Adrenal gland (tissue), 12 donors: ENCODE results near the gene TTN. TPM values are rescaled to one million over a fixed set of nuclear protein-coding genes. Genes with fewer than 3 reads are reported as not detected.

ENCODE experiments used
- DNase-seq, 7 donors: peaks; one replicate each; pipeline ENCODE4 v3.0.0-alpha.2; 2019 to 2020
- H3K27ac ChIP-seq, 5 donors: fragments of 200-600 bp; sonication (generic) in 4 of 5; 1 replicate in 3 of 5; 2 replicates in 2 of 5; pipeline versions ENCODE4 v1.5.1 to v1.8.0; 2016 to 2020; ENCODE audit warnings: mild to moderate bottlenecking in 1 of 5
- H3K27me3 ChIP-seq: fragments of 200-600 bp; 2 replicates; pipeline ENCODE4 v1.8.0; 2021
- H3K36me3 ChIP-seq, 2 donors: fragments of 200-600 bp; replicated peaks in 1 of 2; 1 replicate in 1 of 2; 2 replicates in 1 of 2; pipeline versions ENCODE4 v1.5.1 to v1.8.0; 2018 to 2022
- H3K4me1 ChIP-seq, 2 donors: fragments of 200-600 bp; replicated peaks in 1 of 2; 1 replicate in 1 of 2; 2 replicates in 1 of 2; pipeline versions ENCODE4 v1.5.1 to v1.8.0; 2018 to 2021
- H3K4me3 ChIP-seq, 4 donors: fragments of 200-600 bp; sonication (generic) in 3 of 4; one replicate each; pipeline ENCODE4 v1.5.1; 2016 to 2018
- H3K9me3 ChIP-seq, 3 donors: fragments of 200-600 bp; sonication (generic) in 1 of 3; replicated peaks in 1 of 3; 1 replicate in 2 of 3; 2 replicates in 1 of 3; pipeline versions ENCODE4 v1.5.1 to v1.8.0; 2016 to 2021
- CTCF ChIP-seq, 6 experiments: fragments of 450-650 bp in 4 of 6; fragments of 200-600 bp in 2 of 6; sonication (generic) in 1 of 6; IDR thresholded peaks; 1 replicate in 5 of 6; 2 replicates in 1 of 6; pipeline versions ENCODE4 v1.5.1 to v1.8.0; 2016 to 2021; ENCODE audit warnings: antibody characterized with exemption in 6 of 6, mild to moderate bottlenecking in 2 of 6, moderate library complexity in 1 of 6
- POLR2A ChIP-seq, 2 donors: fragments of 450-650 bp; IDR thresholded peaks; one replicate each; pipeline ENCODE4 v1.6.1; 2017; ENCODE audit warnings: antibody characterized with exemption in 2 of 2, mild to moderate bottlenecking in 2 of 2, moderate library complexity in 1 of 2
- WGBS, 4 donors: extraction: QIAGEN DNeasy Blood & Tissue Kit in 2 of 4; methylation state at CpG; one replicate each; pipeline versions ENCODE4 v1.1.5 to v1.1.7; 2013 to 2017; 5-methylcytosine and 5-hydroxymethylcytosine counted together
- intact Hi-C, 2 donors: fragments of 100-400 bp; cut with DNase I; formaldehyde crosslinking; loops; one replicate each; pipeline versions ENCODE4 v1.14.1 to v1.15.0; 2022 to 2023
- polyA plus RNA-seq, 3 donors: library from polyadenylated mRNA; stranded (reverse); fragments of 200-250 nt in 2 of 3; fragments of 350-450 nt in 1 of 3; fragmentation: Illumina TruSeq in 1 of 3; extraction: RNeasy Lipid Tissue Mini Kit (QIAGEN cat#74804) in 1 of 3; gene quantifications; one replicate each; pipeline ENCODE4 v1.2.3, GENCODE V29; 2013 to 2014
- total RNA-seq, 9 donors: library from RNA; depleted of rRNA in 4 of 9; stranded (reverse); fragments of >200 nt in 4 of 9; fragments of 120-200 nt in 1 of 9; fragmentation: NEBNext Ultra II Directional in 1 of 9; extraction: Animal tissue kit (Norgen Biotek cat#: 25700) in 1 of 9; gene quantifications; one replicate each; pipeline versions ENCODE4 v1.1.0 to v1.2.4, GENCODE V29; 2013 to 2023
- donor health status: healthy with polysubstance abuse.
- donor health status: Bipolar disorder and iron deficiency.
- donor health status: DM: yes; HTN: yes; CAD: no.
- donor health status: DM: no; HTN: no; CAD: no.
- donor health status: DM: no; HTN: no; CAD: no.
- donor health status: DM: yes; HTN: yes; CAD: no.

Gene TTN
- total and polyA plus RNA-seq, 12 donors, result 0.05 to 45.2 (median 2.7) TPM

GRCh38 chr2:178734518-178734917, 72.7 kb downstream of the TTN start:
- WGBS, 4 donors, result 84 to 91% (median 88%) methylated on average over 4 of the region's 4 CpGs
- no peak overlapping the region for H3K4me3 ChIP-seq
- no peak for DNase-seq
- H3K9me3 ChIP-seq, result no peaks in the 10 kb centered on the region
- intact Hi-C loops, result no loop called here
- no peak overlapping the region for H3K27ac ChIP-seq
- H3K4me1 ChIP-seq, result no peaks in the 10 kb centered on the region
- H3K36me3 ChIP-seq, result no peaks in the 10 kb centered on the region
- no peaks in the 10 kb centered on the region for H3K27me3 ChIP-seq
- TF ChIP-seq POLR2A (IDR thresholded peaks at IDR 0.05), result no peak
- TF ChIP-seq CTCF (IDR thresholded peaks at IDR 0.05), result no peak

GRCh38 chr2:178733975-178734374, 73.2 kb downstream of the TTN start:
- DNase-seq, result no peak
- 75 to 87% (median 81%) methylated on average over 2 of the region's 2 CpGs for WGBS, 4 donors
- Histone ChIP-seq H3K9me3 (no peaks in the 10 kb centered on the region), H3K36me3 (no peaks in the 10 kb centered on the region), H3K27ac (no peak overlapping the region), H3K27me3 (no peaks in the 10 kb centered on the region), H3K4me1 (no peaks in the 10 kb centered on the region), H3K4me3 (no peak overlapping the region)
- TF ChIP-seq POLR2A (IDR thresholded peaks at IDR 0.05) (no peak), CTCF (IDR thresholded peaks at IDR 0.05) (no peak)
- intact Hi-C loops, result no loop called here

- no peaks in the 10 kb centered on the region for H3K4me1 ChIP-seq
- H3K4me3 ChIP-seq, result no peak overlapping the region
- H3K36me3 ChIP-seq, result no peaks in the 10 kb centered on the region
- H3K9me3 ChIP-seq, result no peaks in the 10 kb centered on the region
- H3K27me3 ChIP-seq, result no peaks in the 10 kb centered on the region
- no peak for DNase-seq
- H3K27ac ChIP-seq, result no peak overlapping the region
- 85 to 90% (median 90%) methylated on average over 3 of the region's 3 CpGs for WGBS, 4 donors
- TF ChIP-seq POLR2A (IDR thresholded peaks at IDR 0.05), result no peak
- TF ChIP-seq CTCF (IDR thresholded peaks at IDR 0.05), result no peak
- intact Hi-C loops, result no loop called here
Measured at GRCh38 chr2:178732913-178733312, 74.3 kb downstream of the TTN start.

GRCh38 chr2:178731300-178731699, 75.9 kb downstream of the TTN start:
- Histone ChIP-seq H3K27ac (no peak overlapping the region), H3K9me3 (no peaks in the 10 kb centered on the region), H3K4me3 (no peak overlapping the region), H3K27me3 (no peaks in the 10 kb centered on the region), H3K4me1 (no peaks in the 10 kb centered on the region), H3K36me3 (no peaks in the 10 kb centered on the region)
- WGBS, 4 donors, result 87 to 91% (median 88%) methylated on average over 5 of the region's 5 CpGs
- intact Hi-C loops, result no loop called here
- DNase-seq, result no peak
- TF ChIP-seq POLR2A (IDR thresholded peaks at IDR 0.05) (no peak), CTCF (IDR thresholded peaks at IDR 0.05) (no peak)
